GM03348 (cell line): ENCODE data around the gene RAB26.
"Not testable (repeated sequence)": the region's sequence is repeated elsewhere in the genome, so short reads cannot be mapped to it uniquely, and the experiment has no call there.

ENCODE experiments used
- DNase-seq: peaks from one replicate; pipeline ENCODE4 v3.0.0; 2012; ENCODE audit warnings: low spot score

The RAB26 gene

GRCh38 chr16:2196162-2196980 is 47.9 kb downstream of the RAB26 start, which contains the start of gene CASKIN1:
TSS of gene CASKIN1 (minus strand) at chr16:2196605. CDS start at chr16:2196432, 173 bp downstream.
- DNase-seq, result peak; percentile 55

DNA sequence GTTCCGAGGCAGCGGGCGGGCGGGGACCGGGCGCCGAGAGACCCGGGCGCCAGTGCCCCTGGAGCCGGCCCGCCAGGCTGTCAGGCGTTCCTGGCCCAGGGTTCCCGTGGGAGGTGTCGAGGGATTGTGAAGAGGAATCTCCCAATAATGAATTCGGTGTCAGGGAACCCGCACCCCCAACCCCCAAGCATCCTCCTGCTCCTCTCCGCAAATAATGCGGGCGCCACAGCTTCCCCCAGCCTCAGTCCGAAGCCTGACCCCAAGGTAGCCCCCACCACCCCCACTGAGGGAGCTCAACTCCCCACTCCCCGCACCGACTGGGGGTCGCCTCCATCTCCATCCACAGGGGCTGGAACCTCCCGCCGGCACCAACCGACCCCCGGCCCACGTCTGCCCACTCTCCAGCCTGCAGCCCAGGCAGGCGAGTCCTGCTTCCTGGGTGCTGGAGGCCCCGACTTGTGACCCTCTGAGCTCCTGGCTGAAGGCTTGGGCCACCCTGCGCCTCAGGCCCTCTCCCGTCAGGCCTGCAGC is 48.6 kb downstream of the RAB26 start:
- DNase-seq, result no peak

GRCh38 chr16:2197765-2198164 is 49.3 kb downstream of the RAB26 start:
- no peak for DNase-seq

GRCh38 chr16:2198283-2198682 is 49.9 kb downstream of the RAB26 start:
- DNase-seq, result no peak

GRCh38 chr16:2199095-2199494 is 50.7 kb downstream of the RAB26 start:
- DNase-seq, result no peak

GRCh38 chr16:2199621-2200139 is 51.3 kb downstream of the RAB26 start:
- DNase-seq, result no peak

- no peak for DNase-seq
Measured at GRCh38 chr16:2200313-2200712, 51.9 kb downstream of the RAB26 start.

GRCh38 chr16:2203119-2203688 is 54.8 kb downstream of the RAB26 start:
- not testable (repeated sequence) for DNase-seq
